ENCODE data around the gene NSDHL. TPM values are rescaled to one million over a fixed set of nuclear protein-coding genes. Genes with fewer than 3 reads are reported as not detected.

NSDHL gene
- total and polyA plus RNA-seq, 2 experiments from 2014 or later, result 32.4 to 34.3 TPM

- H3K9me2 ChIP-seq (ENCODE audit: insufficient read depth), result no peaks in the 10 kb centered on the region
- TF ChIP-seq STAT1 (IDR thresholded peaks at IDR 0.05; ENCODE audit: unreplicated experiment) (no peak), ZNF331 (CRISPR knock-in tag; IDR thresholded peaks at IDR 0.05; ENCODE audit: low read depth) (no peak), EZH2 (IDR thresholded peaks at IDR 0.05; ENCODE audit: low read depth, unreplicated experiment) (no peak), NANOG (IDR thresholded peaks at IDR 0.05; ENCODE audit: borderline replicate concordance) (no peak), ZNF114 (CRISPR knock-in tag; IDR thresholded peaks at IDR 0.05) (no peak), ZNF462 (CRISPR knock-in tag; IDR thresholded peaks at IDR 0.05) (no peak), ETS1 (IDR thresholded peaks at IDR 0.05) (no peak), EZH2phosphoT487 (IDR thresholded peaks at IDR 0.05; ENCODE audit: unreplicated experiment) (no peak), POLR2AphosphoS5 (IDR thresholded peaks at IDR 0.05; ENCODE audit: low read depth) (no peak), CTCF (conservative IDR thresholded peaks at IDR 0.05; ENCODE audit: low read depth in 2 of 2) (no peak), JUNB (IDR thresholded peaks at IDR 0.05; ENCODE audit: unreplicated experiment) (no peak), CREB1 (CRISPR knock-in tag; IDR thresholded peaks at IDR 0.05; ENCODE audit: low read depth) (no peak), REST (IDR thresholded peaks at IDR 0.05; ENCODE audit: unreplicated experiment) (no peak)
- H3K27ac ChIP-seq (ENCODE audit: low read depth), result no peak overlapping the region
- no peak for DNase-seq (ENCODE audit: low spot score)
- H3K4me3 Mint-ChIP-seq, result no peak overlapping the region
- H2AFZ ChIP-seq, result no peak overlapping the region
- H3K27me3 Mint-ChIP-seq (ENCODE audit: insufficient read depth, low read depth, poor library complexity), result peaks cover 1% of the 10 kb centered on the region
- no peaks in the 10 kb centered on the region for H3F3A ChIP-seq (replicated peaks; ENCODE audit: low read depth)
- ATAC-seq, result no peak
- H3K79me2 ChIP-seq (replicated peaks; ENCODE audit: insufficient read depth), result no peaks in the 10 kb centered on the region
- no peak overlapping the region for H3K27ac Mint-ChIP-seq
- peaks cover 10% of the 10 kb centered on the region for H3K4me1 Mint-ChIP-seq
- no peak overlapping the region for H3K4me2 ChIP-seq
- H3K4me3 ChIP-seq, result no peak overlapping the region
- no peaks in the 10 kb centered on the region for H3K36me3 ChIP-seq (ENCODE audit: insufficient read depth)
- peaks cover 5% of the 10 kb centered on the region; the same call in 1 of the 2 replicates for H3K4me1 ChIP-seq (ENCODE audit: insufficient read depth)
- H3K27me3 ChIP-seq (ENCODE audit: insufficient read depth), result no peaks in the 10 kb centered on the region
- no peaks in the 10 kb centered on the region for H3K9me3 Mint-ChIP-seq
- H4K20me1 ChIP-seq (replicated peaks; ENCODE audit: insufficient read depth), result no peaks in the 10 kb centered on the region
- H3K36me3 Mint-ChIP-seq (ENCODE audit: low read depth), result no peaks in the 10 kb centered on the region
Observed at GRCh38 chrX:152814048-152814447, 16.8 kb upstream of the NSDHL start.
